Left colon (tissue), 2 donors: Measurements from ENCODE around the gene GFER. TPM values are rescaled to one million over a fixed set of nuclear protein-coding genes. Genes with fewer than 3 reads are reported as not detected.
"Not testable (repeated sequence)": the region's sequence is repeated elsewhere in the genome, so short reads cannot be mapped to it uniquely, and the experiment has no call there.

Experiments
- ATAC-seq: fragments of 200-7000 bp; cut with Tn5 transposase; one replicate; pipeline ENCODE4 v1.9.1; 2020; ENCODE audit warnings: mild to moderate bottlenecking, moderate library complexity
- DNase-seq, 2 donors: peaks; one replicate each; pipeline ENCODE4 v3.0.0-alpha.2; 2020
- intact Hi-C, 2 donors: fragments of 100-400 bp; cut with DNase I in 1 of 2; cut with micrococcal nuclease in 1 of 2; formaldehyde crosslinking; loops; one replicate each; pipeline versions ENCODE4 v1.11.2 to v1.14.0; 2022; cut with DNase I, micrococcal nuclease
- long read RNA-seq: library from polyadenylated mRNA; unstranded; transcript quantifications from one replicate; pipeline ENCODE4 v2.0.0, GENCODE V29; 2021
- total RNA-seq, 2 donors: library from RNA; stranded (reverse); fragmentation: NEBNext Ultra II Directional; extraction: Animal tissue kit (Norgen Biotek cat#: 25700); gene quantifications; one replicate each; pipeline ENCODE4 v1.2.1, GENCODE V29; 2021
- donor health status: DM: no; HTN: no; CAD: no.
- donor health status: DM: yes; HTN: yes; CAD: no.

GFER gene
- 10 to 100 TPM; 73.7 to 82.3 TPM for total RNA-seq
- long read RNA-seq, transcript GFER-201 (3 exons, 2,345 nt): major isoform, 23 of 27 reads
- long read RNA-seq, partial matches to known transcripts: 0 of 27 reads
- long read RNA-seq, other reads (novel, unspliced or antisense): 0 of 27 reads

GRCh38 chr16:1983544-1984346 is at the start of gene GFER:
Gene GFER, plus strand, starts transcription at chr16:1984193. Its CDS starts 26 bp downstream, at chr16:1984219.
- peak; percentile 90 to 92 for DNase-seq
- ATAC-seq: peak; percentile 51
- intact Hi-C loops: no loop called here

GRCh38 chr16:1936945-1937479 is 47.0 kb upstream of the GFER start:
- DNase-seq (no peak), ATAC-seq (no peak)
- intact Hi-C loops: no loop called here

- ATAC-seq: no peak
- intact Hi-C loops: no loop called here
- no peak for DNase-seq
These were observed 45.7 kb upstream of the GFER start for GRCh38 chr16:1938316-1938715.

- no peak for ATAC-seq
- DNase-seq: no peak
- intact Hi-C loops: no loop called here
These were observed 45.1 kb upstream of the GFER start for GRCh38 chr16:1938910-1939309.

GRCh38 chr16:1939833-1940232 is 44.2 kb upstream of the GFER start:
- DNase-seq, intact Hi-C loops: not testable (repeated sequence)

GRCh38 chr16:1940273-1941161 is 43.5 kb upstream of the GFER start:
- intact Hi-C loops: no loop called here
- ATAC-seq (peak; percentile 36), DNase-seq (peak; percentile 54 to 60)

More at GRCh38 chr16:1939833-1940232, 44.2 kb upstream of the GFER start:
- peak; percentile 12 for ATAC-seq

- ATAC-seq (no peak), DNase-seq (no peak)
- intact Hi-C loops: no loop called here
These were observed 42.6 kb upstream of the GFER start for GRCh38 chr16:1941162-1942046.

- ATAC-seq (peak; percentile 6), DNase-seq (peak in 1 of 2 donors; percentile 45)
- intact Hi-C loops: no loop called here
These were observed 41.8 kb upstream of the GFER start for GRCh38 chr16:1942047-1942809.

GRCh38 chr16:1942810-1943726 is 40.9 kb upstream of the GFER start, which contains the start of gene MSRB1:
Gene MSRB1, minus strand, starts transcription at chr16:1943199. Its CDS starts 43 bp downstream, at chr16:1943156.
- ATAC-seq: peak; percentile 83
- DNase-seq: peak; percentile 100
- intact Hi-C loops: no loop called here

- intact Hi-C loops: no loop called here
- DNase-seq: no peak
- ATAC-seq: no peak
These were observed 39.3 kb upstream of the GFER start for GRCh38 chr16:1944612-1945199.

GRCh38 chr16:1945559-1946391 is 38.2 kb upstream of the GFER start:
- ATAC-seq (no peak), DNase-seq (no peak)
- intact Hi-C loops: no loop called here

- no peak for ATAC-seq
- DNase-seq: no peak
- intact Hi-C loops: no loop called here
These were observed 37.3 kb upstream of the GFER start for GRCh38 chr16:1946495-1947368.

- intact Hi-C loops: no loop called here
These were observed 36.7 kb upstream of the GFER start for GRCh38 chr16:1947369-1947670.

GRCh38 chr16:1949507-1949906 is 34.5 kb upstream of the GFER start:
- DNase-seq: no peak
- intact Hi-C loops: no loop called here
- ATAC-seq: no peak

More at GRCh38 chr16:1947369-1947670, 36.7 kb upstream of the GFER start:
- no peak for ATAC-seq
- no peak for DNase-seq

GRCh38 chr16:1950047-1950446 is 33.9 kb upstream of the GFER start:
- ATAC-seq: peak; percentile 65
- DNase-seq: no peak

More at GRCh38 chr16:1950047-1950446, 33.9 kb upstream of the GFER start:
- intact Hi-C loops: no loop called here
